Stimulated activated naive CD8-positive, alpha-beta T cell treated with anti-CD3 and anti-CD28 coated beads, Interleukin-15, Interleukin-2, amounts not matched to agents 100 ng/mL and 50 ng/mL, for 24 hours (primary cell): ENCODE results near the gene PCYT2.

Experiments
- H3K27ac Mint-ChIP-seq: one replicate; pipeline ENCODE4 v1.8.0; 2021; ENCODE audit warnings: mild to moderate bottlenecking, mixed read lengths
- H3K27me3 Mint-ChIP-seq: one replicate; pipeline ENCODE4 v1.8.0; 2021; ENCODE audit warnings: mixed read lengths
- H3K36me3 Mint-ChIP-seq: one replicate; pipeline ENCODE4 v1.8.0; 2021; ENCODE audit warnings: low read depth, mixed read lengths
- H3K4me1 Mint-ChIP-seq: one replicate; pipeline ENCODE4 v1.8.0; 2021; ENCODE audit warnings: low read depth, mixed read lengths
- H3K4me3 Mint-ChIP-seq: one replicate; pipeline ENCODE4 v1.8.0; 2021; ENCODE audit warnings: mild to moderate bottlenecking, mixed read lengths
- H3K9me3 Mint-ChIP-seq: one replicate; pipeline ENCODE4 v1.8.0; 2021; ENCODE audit warnings: mixed read lengths

PCYT2 gene

GRCh38 chr17:81904600-81905423, 6.4 kb downstream of the PCYT2 start:
- peaks cover 7% of the 10 kb centered on the region for H3K36me3 Mint-ChIP-seq

GRCh38 chr17:81903896-81904599, 7.2 kb downstream of the PCYT2 start:
- Mint-ChIP-seq H3K36me3 (peaks cover 7% of the 10 kb centered on the region), H3K4me1 (peaks cover 9% of the 10 kb centered on the region), H3K4me3 (no peak overlapping the region), H3K27me3 (peaks cover 9% of the 10 kb centered on the region), H3K27ac (no peak overlapping the region), H3K9me3 (no peaks in the 10 kb centered on the region)

More at GRCh38 chr17:81904600-81905423, 6.4 kb downstream of the PCYT2 start:
- peaks cover 9% of the 10 kb centered on the region for H3K4me1 Mint-ChIP-seq
- H3K27ac Mint-ChIP-seq: no peak overlapping the region
- no peak overlapping the region for H3K4me3 Mint-ChIP-seq
- no peaks in the 10 kb centered on the region for H3K9me3 Mint-ChIP-seq
- peaks cover 9% of the 10 kb centered on the region for H3K27me3 Mint-ChIP-seq

GRCh38 chr17:81903415-81903831, 7.8 kb downstream of the PCYT2 start:
- Mint-ChIP-seq H3K9me3 (no peaks in the 10 kb centered on the region), H3K36me3 (peaks cover 8% of the 10 kb centered on the region), H3K27ac (no peak overlapping the region), H3K4me3 (no peak overlapping the region), H3K27me3 (peaks cover 9% of the 10 kb centered on the region), H3K4me1 (peaks cover 9% of the 10 kb centered on the region)

GRCh38 chr17:81902653-81903414, 8.4 kb downstream of the PCYT2 start:
- Mint-ChIP-seq H3K9me3 (no peaks in the 10 kb centered on the region), H3K4me3 (no peak overlapping the region), H3K36me3 (peaks cover 14% of the 10 kb centered on the region), H3K4me1 (peaks cover 9% of the 10 kb centered on the region), H3K27me3 (peaks cover 9% of the 10 kb centered on the region), H3K27ac (no peak overlapping the region)

GRCh38 chr17:81902023-81902652, 9.1 kb downstream of the PCYT2 start, which contains the start of gene NPB:
Gene NPB, plus strand, starts transcription at chr17:81902238. Its CDS starts 40 bp downstream, at chr17:81902278.
- Mint-ChIP-seq H3K27me3 (peaks cover 9% of the 10 kb centered on the region), H3K4me3 (no peak within 1 kb of the TSS), H3K9me3 (no peaks in the 10 kb centered on the region), H3K27ac (no peak within 1 kb of the TSS), H3K4me1 (peaks cover 9% of the 10 kb centered on the region), H3K36me3 (peaks cover 16% of the 10 kb centered on the region)

- Mint-ChIP-seq H3K4me3 (no peak overlapping the region), H3K36me3 (peaks cover 16% of the 10 kb centered on the region), H3K4me1 (peaks cover 9% of the 10 kb centered on the region), H3K27me3 (peaks cover 9% of the 10 kb centered on the region), H3K9me3 (no peaks in the 10 kb centered on the region), H3K27ac (no peak overlapping the region)
Measured at GRCh38 chr17:81901167-81902022, 9.8 kb downstream of the PCYT2 start.

GRCh38 chr17:81900181-81900820, 10.9 kb downstream of the PCYT2 start:
- Mint-ChIP-seq H3K4me1 (peaks cover 9% of the 10 kb centered on the region), H3K4me3 (no peak overlapping the region), H3K27ac (no peak overlapping the region), H3K9me3 (no peaks in the 10 kb centered on the region), H3K36me3 (peaks cover 18% of the 10 kb centered on the region), H3K27me3 (peaks cover 9% of the 10 kb centered on the region)

GRCh38 chr17:81899514-81900166, 11.6 kb downstream of the PCYT2 start:
- H3K27me3 Mint-ChIP-seq: peaks cover 9% of the 10 kb centered on the region
- peaks cover 9% of the 10 kb centered on the region for H3K4me1 Mint-ChIP-seq
- H3K4me3 Mint-ChIP-seq: no peak overlapping the region
- no peaks in the 10 kb centered on the region for H3K9me3 Mint-ChIP-seq
- H3K36me3 Mint-ChIP-seq: peaks cover 21% of the 10 kb centered on the region
- no peak overlapping the region for H3K27ac Mint-ChIP-seq

GRCh38 chr17:81898885-81899284, 12.3 kb downstream of the PCYT2 start:
- no peaks in the 10 kb centered on the region for H3K9me3 Mint-ChIP-seq
- no peak overlapping the region for H3K4me3 Mint-ChIP-seq
- H3K4me1 Mint-ChIP-seq: peaks cover 9% of the 10 kb centered on the region
- peaks cover 21% of the 10 kb centered on the region for H3K36me3 Mint-ChIP-seq
- no peak overlapping the region for H3K27ac Mint-ChIP-seq
- peaks cover 9% of the 10 kb centered on the region for H3K27me3 Mint-ChIP-seq

GRCh38 chr17:81898029-81898866, 13.0 kb downstream of the PCYT2 start:
- H3K27ac Mint-ChIP-seq: no peak overlapping the region
- H3K4me1 Mint-ChIP-seq: peaks cover 9% of the 10 kb centered on the region
- H3K27me3 Mint-ChIP-seq: peaks cover 9% of the 10 kb centered on the region
- H3K36me3 Mint-ChIP-seq: peaks cover 21% of the 10 kb centered on the region
- no peaks in the 10 kb centered on the region for H3K9me3 Mint-ChIP-seq
- H3K4me3 Mint-ChIP-seq: no peak overlapping the region

GRCh38 chr17:81895400-81895799, 15.8 kb downstream of the PCYT2 start:
- Mint-ChIP-seq H3K27me3 (no peaks in the 10 kb centered on the region), H3K36me3 (peaks cover 29% of the 10 kb centered on the region), H3K4me1 (peaks cover 6% of the 10 kb centered on the region)

GRCh38 chr17:81891303-81891552, 20.0 kb downstream of the PCYT2 start:
- Mint-ChIP-seq H3K4me3 (peak overlapping the region; percentile 92), H3K36me3 (peaks cover 46% of the 10 kb centered on the region), H3K4me1 (peaks cover 33% of the 10 kb centered on the region), H3K27me3 (no peaks in the 10 kb centered on the region), H3K27ac (peak overlapping the region; percentile 98), H3K9me3 (no peaks in the 10 kb centered on the region)

More at GRCh38 chr17:81895400-81895799, 15.8 kb downstream of the PCYT2 start:
- Mint-ChIP-seq H3K4me3 (no peak overlapping the region), H3K27ac (no peak overlapping the region), H3K9me3 (no peaks in the 10 kb centered on the region)
